T-helper 1 cell treated with Interleukin-12 subunit alpha and Interleukin-12 subunit beta and Interleukin-4 antibody, amounts not matched to agents 30 μg/mL and 1 μg/mL, for 36 hours (primary cell): ENCODE measurements around the gene GMEB2.
A peak's percentile ranks its signal among the peaks of the same experiment; 100 is the strongest.
"Not testable (repeated sequence)": the region's sequence is repeated elsewhere in the genome, so short reads cannot be mapped to it uniquely, and the experiment has no call there.

Source experiments
- H3K27ac Mint-ChIP-seq: one replicate; pipeline ENCODE4 v1.8.0; 2021; ENCODE audit warnings: mild to moderate bottlenecking, mixed read lengths
- H3K27me3 Mint-ChIP-seq: one replicate; pipeline ENCODE4 v1.8.0; 2021; ENCODE audit warnings: low read depth, mixed read lengths
- H3K36me3 Mint-ChIP-seq: one replicate; pipeline ENCODE4 v1.8.0; 2021; ENCODE audit warnings: low read depth, mixed read lengths
- H3K4me1 Mint-ChIP-seq: one replicate; pipeline ENCODE4 v1.8.0; 2021; ENCODE audit warnings: low read depth, mixed read lengths
- H3K4me3 Mint-ChIP-seq: one replicate; pipeline ENCODE4 v1.8.0; 2021; ENCODE audit warnings: mild to moderate bottlenecking, moderate library complexity, mixed read lengths
- H3K9me3 Mint-ChIP-seq: one replicate; pipeline ENCODE4 v1.8.0; 2021; ENCODE audit warnings: mixed read lengths

GMEB2 gene

DNA sequence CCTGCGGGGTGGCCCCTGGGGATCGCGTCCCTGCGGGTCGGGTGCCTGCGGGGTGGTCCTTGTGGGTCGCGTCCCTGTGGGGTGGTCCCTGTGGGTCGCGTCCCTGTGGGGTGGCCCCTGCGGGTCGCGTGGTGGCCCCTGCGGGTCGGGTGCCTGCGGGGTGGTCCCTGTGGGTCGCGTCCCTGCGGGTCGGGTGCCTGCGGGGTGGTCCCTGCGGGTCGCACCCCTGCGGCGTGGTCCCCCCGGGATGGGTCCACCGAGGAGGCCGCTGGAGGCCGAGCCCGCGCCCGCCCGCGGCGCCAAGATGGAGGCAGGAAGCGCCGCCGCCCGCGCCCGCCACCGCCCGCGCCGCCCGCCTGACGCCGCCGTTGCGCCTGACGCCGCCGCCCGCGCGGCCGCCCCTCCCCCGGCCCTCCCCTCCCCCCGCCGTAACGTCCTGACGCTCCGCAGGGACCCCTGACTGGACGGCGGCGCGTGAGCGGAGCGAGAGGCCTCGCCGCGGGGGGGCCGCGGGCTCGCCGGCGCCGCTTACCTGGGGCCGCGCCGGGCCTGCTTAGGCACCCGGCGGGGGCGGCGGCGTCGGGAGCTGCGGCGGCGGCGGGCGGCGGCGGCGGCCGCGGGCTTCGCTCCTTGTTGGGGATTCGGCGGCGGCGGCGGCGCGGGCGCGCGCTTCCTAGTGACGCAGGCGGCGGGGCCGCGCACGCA is at the start of gene GMEB2:
TSS of gene GMEB2 (minus strand) at position 678 of the 705 bp plus-strand sequence. CDS start 7,704 bp downstream, outside the sequence.
- Mint-ChIP-seq H3K4me3 (peak within 1 kb of the TSS; percentile 95), H3K4me1 (peaks cover 24% of the 10 kb centered on the region), H3K27ac (peak within 1 kb of the TSS; percentile 91), H3K27me3 (no peaks in the 10 kb centered on the region), H3K9me3 (no peaks in the 10 kb centered on the region), H3K36me3 (peaks cover 14% of the 10 kb centered on the region)

DNA sequence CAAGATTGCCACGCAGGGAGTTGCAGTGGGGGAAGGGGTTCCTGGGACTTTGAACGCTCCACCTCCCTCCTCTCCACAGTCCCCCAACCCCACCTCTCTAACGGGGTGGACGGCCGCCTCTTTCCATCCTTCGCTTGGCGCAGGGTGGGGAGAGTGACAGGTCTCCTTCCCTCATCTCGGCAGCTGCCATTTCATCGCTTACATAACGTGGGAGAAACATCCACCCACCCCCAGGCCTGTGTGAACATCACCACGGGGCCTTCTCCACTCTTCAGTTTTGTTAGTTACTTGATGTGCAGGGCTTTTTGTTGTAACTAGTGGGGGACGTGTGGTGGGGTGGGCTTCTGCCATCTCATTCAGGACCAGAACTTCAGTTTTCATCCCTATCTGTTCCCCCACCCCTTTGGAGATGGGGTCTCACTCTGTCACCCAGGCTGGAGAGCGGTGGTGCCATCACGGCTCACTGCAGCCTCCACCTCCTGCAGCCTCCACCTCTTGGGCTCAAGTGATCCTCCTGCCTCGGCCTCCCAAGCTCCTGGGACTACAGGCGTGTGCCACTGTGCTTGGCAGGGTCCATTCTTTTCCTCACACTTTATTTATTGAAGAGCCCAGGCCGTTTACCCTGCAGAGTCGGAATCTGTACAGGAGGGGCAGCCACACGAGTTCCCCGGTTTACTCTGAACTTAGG is 48.9 kb upstream of the GMEB2 start:
- Mint-ChIP-seq H3K4me1 (no peaks in the 10 kb centered on the region), H3K36me3 (peaks cover 10% of the 10 kb centered on the region), H3K4me3 (no peak overlapping the region), H3K9me3 (no peaks in the 10 kb centered on the region), H3K27me3 (no peaks in the 10 kb centered on the region), H3K27ac (no peak overlapping the region)

GRCh38 chr20:63673951-63674350 is 47.0 kb upstream of the GMEB2 start:
- H3K4me3 Mint-ChIP-seq: no peak overlapping the region
- no peak overlapping the region for H3K27ac Mint-ChIP-seq
- no peaks in the 10 kb centered on the region for H3K9me3 Mint-ChIP-seq
- H3K4me1 Mint-ChIP-seq: no peaks in the 10 kb centered on the region
- no peaks in the 10 kb centered on the region for H3K27me3 Mint-ChIP-seq
- peaks cover 16% of the 10 kb centered on the region for H3K36me3 Mint-ChIP-seq

DNA sequence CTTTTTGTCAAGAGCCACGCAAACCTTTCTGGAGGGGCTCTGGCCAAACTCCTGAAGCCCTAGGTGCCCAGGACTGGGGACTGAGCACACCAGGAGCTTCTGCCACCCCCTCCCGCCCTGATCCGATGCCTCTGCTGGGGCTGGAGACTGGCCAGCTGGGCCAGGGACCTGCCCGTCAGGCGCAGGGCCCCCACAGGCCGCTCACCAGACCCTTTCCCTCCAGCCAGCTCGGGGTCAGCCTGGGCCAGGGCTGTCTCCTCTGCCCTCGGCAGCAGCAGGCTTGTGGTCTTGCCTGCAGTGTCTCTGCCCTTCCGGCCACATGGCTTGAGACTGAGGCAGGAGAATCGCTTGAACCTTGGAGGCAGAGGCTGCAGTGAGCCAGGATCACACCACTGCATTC is 45.8 kb upstream of the GMEB2 start:
- H3K36me3 Mint-ChIP-seq: peaks cover 21% of the 10 kb centered on the region

DNA sequence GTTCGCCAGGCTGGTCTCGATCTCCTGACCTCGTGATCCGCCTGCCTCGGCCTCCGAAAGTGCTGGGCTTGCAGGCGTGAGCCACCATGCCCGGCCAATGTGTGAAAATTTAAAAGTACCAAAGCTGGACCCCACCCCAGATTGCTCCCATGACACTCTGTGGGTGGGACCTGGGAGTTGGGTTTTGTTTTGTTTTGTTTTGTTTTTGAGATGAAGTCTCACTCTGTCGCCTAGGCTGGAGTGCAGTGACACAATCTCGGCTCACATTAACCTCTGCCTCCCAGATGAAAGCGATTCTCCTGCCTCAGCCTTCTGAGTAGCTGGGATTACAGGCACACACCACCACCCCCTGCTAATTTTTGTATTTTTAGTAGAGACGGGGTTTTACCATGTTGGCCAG is 44.8 kb upstream of the GMEB2 start:
- H3K4me3 Mint-ChIP-seq, H3K9me3 Mint-ChIP-seq, H3K27me3 Mint-ChIP-seq, H3K4me1 Mint-ChIP-seq, H3K27ac Mint-ChIP-seq: not testable (repeated sequence)
- peaks cover 28% of the 10 kb centered on the region for H3K36me3 Mint-ChIP-seq

More for the DNA sequence above, 45.8 kb upstream of the GMEB2 start:
- H3K27ac Mint-ChIP-seq: no peak overlapping the region
- no peaks in the 10 kb centered on the region for H3K9me3 Mint-ChIP-seq
- H3K4me1 Mint-ChIP-seq: no peaks in the 10 kb centered on the region
- H3K27me3 Mint-ChIP-seq: no peaks in the 10 kb centered on the region
- H3K4me3 Mint-ChIP-seq: no peak overlapping the region

- H3K4me3 Mint-ChIP-seq: no peak overlapping the region
- H3K9me3 Mint-ChIP-seq: no peaks in the 10 kb centered on the region
- H3K36me3 Mint-ChIP-seq: peaks cover 21% of the 10 kb centered on the region
These were observed 41.5 kb upstream of the GMEB2 start for GRCh38 chr20:63668351-63668750.

GRCh38 chr20:63667858-63668257 is 41.0 kb upstream of the GMEB2 start:
- no peaks in the 10 kb centered on the region for H3K27me3 Mint-ChIP-seq
- H3K4me1 Mint-ChIP-seq: no peaks in the 10 kb centered on the region
- peaks cover 21% of the 10 kb centered on the region for H3K36me3 Mint-ChIP-seq
- H3K9me3 Mint-ChIP-seq: no peaks in the 10 kb centered on the region
- H3K4me3 Mint-ChIP-seq: no peak overlapping the region
- H3K27ac Mint-ChIP-seq: no peak overlapping the region

More at GRCh38 chr20:63668351-63668750, 41.5 kb upstream of the GMEB2 start:
- no peaks in the 10 kb centered on the region for H3K27me3 Mint-ChIP-seq
- no peaks in the 10 kb centered on the region for H3K4me1 Mint-ChIP-seq
- no peak overlapping the region for H3K27ac Mint-ChIP-seq

GRCh38 chr20:63665708-63666107 is 38.8 kb upstream of the GMEB2 start:
- Mint-ChIP-seq H3K27me3 (no peaks in the 10 kb centered on the region), H3K4me1 (no peaks in the 10 kb centered on the region), H3K36me3 (peaks cover 24% of the 10 kb centered on the region), H3K4me3 (no peak overlapping the region), H3K27ac (no peak overlapping the region), H3K9me3 (no peaks in the 10 kb centered on the region)

DNA sequence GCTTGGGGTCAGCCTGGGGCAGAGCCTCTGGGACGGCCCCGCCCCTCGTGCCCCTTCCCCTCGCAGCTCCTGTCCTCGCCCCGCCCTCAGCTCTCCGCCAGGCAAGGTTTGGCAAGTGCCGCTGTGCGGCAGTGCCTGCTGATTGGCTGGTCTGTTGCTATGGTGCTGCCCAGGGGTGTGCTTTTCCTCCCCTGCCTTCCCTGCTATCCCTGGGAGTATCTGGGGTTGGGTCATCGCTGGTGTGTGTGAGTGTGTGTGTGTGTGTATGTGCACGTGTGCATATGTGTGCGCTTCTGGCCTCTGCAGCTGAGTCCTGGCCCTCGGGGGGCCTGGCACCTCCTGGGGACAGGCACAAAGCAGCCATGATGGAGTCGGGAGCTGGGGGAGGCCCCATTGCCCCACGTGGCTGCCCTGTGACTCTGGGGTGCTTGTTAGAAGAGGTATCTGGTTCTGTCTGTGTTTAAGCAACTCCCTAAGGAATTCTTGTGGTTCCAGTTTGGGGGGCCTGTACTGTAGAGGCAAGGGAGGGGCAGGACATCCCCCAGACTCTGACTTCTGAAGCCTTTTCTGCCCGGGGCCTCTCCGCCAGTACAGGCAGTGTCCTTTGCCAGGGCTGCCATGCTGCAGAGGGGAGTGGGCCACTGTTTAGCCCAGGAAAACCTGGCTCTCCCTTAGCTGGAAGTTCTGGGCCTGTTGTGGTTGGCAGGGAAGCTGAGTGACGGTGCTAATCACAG is 38.1 kb upstream of the GMEB2 start:
- peaks cover 1% of the 10 kb centered on the region for H3K4me1 Mint-ChIP-seq
- no peaks in the 10 kb centered on the region for H3K27me3 Mint-ChIP-seq
- H3K36me3 Mint-ChIP-seq: peaks cover 21% of the 10 kb centered on the region
- H3K4me3 Mint-ChIP-seq: no peak overlapping the region
- no peaks in the 10 kb centered on the region for H3K9me3 Mint-ChIP-seq
- H3K27ac Mint-ChIP-seq: no peak overlapping the region

GRCh38 chr20:63664143-63664851 is 37.4 kb upstream of the GMEB2 start:
- Mint-ChIP-seq H3K27me3 (no peaks in the 10 kb centered on the region), H3K27ac (no peak overlapping the region), H3K4me3 (no peak overlapping the region), H3K36me3 (peaks cover 20% of the 10 kb centered on the region), H3K9me3 (no peaks in the 10 kb centered on the region), H3K4me1 (peaks cover 9% of the 10 kb centered on the region)

GRCh38 chr20:63663332-63664066 is 36.6 kb upstream of the GMEB2 start:
- no peak overlapping the region for H3K4me3 Mint-ChIP-seq
- H3K27me3 Mint-ChIP-seq: no peaks in the 10 kb centered on the region
- no peak overlapping the region for H3K27ac Mint-ChIP-seq
- no peaks in the 10 kb centered on the region for H3K9me3 Mint-ChIP-seq
- peaks cover 12% of the 10 kb centered on the region for H3K4me1 Mint-ChIP-seq
- H3K36me3 Mint-ChIP-seq: peaks cover 18% of the 10 kb centered on the region

- H3K36me3 Mint-ChIP-seq: peaks cover 15% of the 10 kb centered on the region
These were observed 35.9 kb upstream of the GMEB2 start for GRCh38 chr20:63662813-63663189.

GRCh38 chr20:63661959-63662812 is 35.3 kb upstream of the GMEB2 start:
- H3K27ac Mint-ChIP-seq: no peak overlapping the region
- peaks cover 18% of the 10 kb centered on the region for H3K4me1 Mint-ChIP-seq
- no peaks in the 10 kb centered on the region for H3K9me3 Mint-ChIP-seq
- no peak overlapping the region for H3K4me3 Mint-ChIP-seq
- peaks cover 10% of the 10 kb centered on the region for H3K36me3 Mint-ChIP-seq
- H3K27me3 Mint-ChIP-seq: no peaks in the 10 kb centered on the region

More at GRCh38 chr20:63662813-63663189, 35.9 kb upstream of the GMEB2 start:
- Mint-ChIP-seq H3K27me3 (no peaks in the 10 kb centered on the region), H3K27ac (no peak overlapping the region), H3K4me1 (peaks cover 17% of the 10 kb centered on the region), H3K9me3 (no peaks in the 10 kb centered on the region), H3K4me3 (no peak overlapping the region)
